Raji (cell line): ENCODE results near the gene RCE1.

Experiments
- POLR2A ChIP-seq: IDR thresholded peaks from 2 replicates; pipeline ENCODE4 v1.6.1; 2011; ENCODE audit warnings: low read depth, low read length, control low read depth; ENCODE audit not compliant: insufficient read depth

The RCE1 gene

DNA sequence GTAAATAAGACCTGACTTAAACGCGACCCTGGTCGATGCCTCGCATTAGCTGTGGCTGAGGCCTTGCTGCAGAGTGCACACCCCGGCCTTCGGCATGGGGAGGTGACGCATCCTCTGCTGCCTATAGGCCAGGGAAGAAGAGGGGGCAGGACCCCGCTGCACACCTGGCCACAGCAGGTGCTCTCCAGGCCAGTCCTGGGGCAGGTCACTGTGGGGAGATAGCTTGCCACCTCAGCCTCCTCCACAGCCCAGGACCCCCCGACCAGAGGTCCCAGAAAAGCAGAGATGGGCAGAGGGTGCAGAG is 26.3 kb downstream of the RCE1 start:
- TF ChIP-seq POLR2A: no peak

DNA sequence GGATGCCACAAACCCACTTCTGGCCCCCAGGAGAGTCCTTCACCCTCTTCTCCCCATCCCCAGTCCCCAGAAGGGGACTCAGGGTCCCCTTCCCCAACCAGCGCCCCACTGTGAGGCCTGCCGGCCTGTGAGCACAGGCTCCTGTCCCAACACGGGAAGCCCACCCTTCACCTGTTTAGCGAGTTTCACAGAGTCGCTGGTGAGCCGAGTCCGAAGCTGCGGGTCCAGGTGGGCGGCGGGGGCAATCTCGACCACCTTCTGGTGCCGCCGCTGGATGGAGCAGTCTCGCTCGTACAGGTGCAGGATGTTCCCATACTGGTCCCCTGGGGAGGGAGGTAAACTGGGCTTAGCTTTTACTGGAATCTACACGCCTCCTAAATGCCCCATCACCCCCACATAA is 26.9 kb downstream of the RCE1 start:
- TF ChIP-seq POLR2A: no peak

DNA sequence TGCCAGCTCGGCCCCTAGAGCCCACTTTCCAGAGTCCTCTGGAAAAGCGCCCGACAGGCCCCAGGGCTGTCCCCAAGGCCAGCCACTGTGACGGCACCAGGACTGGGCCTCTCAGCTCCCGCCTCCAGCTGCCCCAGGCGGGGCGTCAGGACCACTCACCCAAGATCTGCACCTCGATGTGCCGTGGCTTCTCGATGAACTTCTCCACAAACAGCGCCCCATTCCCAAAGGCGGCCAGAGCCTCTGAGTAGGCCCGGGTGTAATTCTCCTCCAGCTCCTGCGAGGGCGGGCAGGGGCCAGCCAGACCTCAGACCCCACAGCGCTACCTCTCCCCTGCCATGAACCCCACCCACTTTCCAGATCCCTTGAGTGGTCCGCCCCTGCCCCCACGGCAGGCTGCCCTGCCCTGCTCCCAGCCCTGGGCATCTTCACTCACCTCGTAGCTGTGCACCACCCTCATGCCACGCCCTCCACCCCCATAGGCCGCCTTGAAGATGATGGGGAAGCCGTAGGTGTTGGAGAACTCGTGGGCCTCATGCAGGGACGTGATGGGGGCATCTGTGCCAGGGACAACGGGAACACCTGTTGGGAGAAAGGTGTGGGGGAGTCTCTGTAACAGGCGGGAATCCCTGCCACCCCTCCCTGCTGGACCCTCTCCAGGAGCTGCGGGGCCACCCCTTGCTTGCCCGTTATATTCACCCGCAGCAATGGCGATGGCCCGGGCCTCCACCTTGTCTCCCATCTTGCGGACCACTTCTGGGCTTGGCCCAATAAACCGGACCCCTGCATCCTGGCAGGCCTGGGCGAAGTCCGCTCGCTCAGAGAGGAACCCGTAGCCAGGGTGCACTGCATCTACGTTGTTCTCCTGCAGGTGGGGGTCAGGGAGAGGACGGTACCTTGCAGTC is 27.6 kb downstream of the RCE1 start:
- no peak for TF ChIP-seq POLR2A

DNA sequence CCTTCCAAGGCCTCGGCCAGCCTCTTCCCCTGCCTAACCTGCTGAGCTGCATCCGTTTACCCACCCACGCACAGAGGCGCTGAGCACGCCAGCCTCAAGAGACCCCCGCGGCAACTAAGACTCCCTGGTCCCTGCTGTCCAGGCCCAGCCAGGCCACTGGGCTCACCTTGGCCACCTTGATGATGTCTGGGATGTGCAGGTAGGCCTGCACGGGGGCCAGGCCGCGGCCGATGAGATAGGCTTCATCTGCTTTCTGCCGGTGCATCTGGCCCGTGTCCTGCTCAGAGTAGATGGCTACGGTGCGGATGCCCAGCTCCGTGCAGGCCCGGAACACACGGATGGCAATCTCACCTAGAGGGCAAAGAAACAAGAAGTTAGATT is 28.3 kb downstream of the RCE1 start:
- no peak for TF ChIP-seq POLR2A

DNA sequence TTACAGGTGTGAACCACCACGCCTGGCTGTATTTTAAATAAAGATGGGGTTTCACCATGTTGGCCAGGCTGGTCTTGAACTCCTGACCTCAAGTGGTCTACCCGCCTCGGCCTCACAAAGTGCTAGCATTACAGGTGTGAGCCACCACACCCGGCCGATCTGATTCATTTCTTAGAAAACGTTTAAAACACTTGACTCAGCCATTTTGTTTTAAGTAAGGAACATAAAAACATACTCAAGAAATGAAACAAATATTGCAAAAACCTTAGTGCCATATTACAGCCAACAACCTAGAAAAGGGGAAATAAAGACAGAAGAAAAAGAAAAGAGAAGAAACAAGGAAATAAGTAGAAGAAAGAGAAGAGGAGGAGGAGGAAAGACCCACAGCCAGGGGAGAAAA is 31.0 kb downstream of the RCE1 start:
- no peak for TF ChIP-seq POLR2A

DNA sequence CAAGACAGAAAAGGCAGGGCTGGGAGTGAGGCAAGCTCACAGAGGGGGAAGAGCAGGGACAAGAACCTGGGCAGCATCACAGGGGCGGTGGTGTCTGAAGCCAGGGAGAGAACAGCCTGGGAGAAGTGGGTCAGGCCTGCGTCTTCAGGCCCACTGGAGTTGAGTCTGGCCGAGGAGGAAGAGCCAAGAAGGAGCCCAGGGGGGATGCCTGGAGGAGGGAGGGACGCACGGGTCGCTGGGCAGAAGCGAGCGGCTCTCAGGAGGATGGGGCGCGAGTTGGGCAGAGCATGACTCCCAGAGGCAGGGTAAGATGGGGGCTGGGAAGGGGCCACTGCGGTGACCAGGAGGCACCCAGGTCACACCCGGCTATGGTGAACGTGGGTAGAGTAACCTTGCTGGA is 32.1 kb downstream of the RCE1 start:
- no peak for TF ChIP-seq POLR2A

DNA sequence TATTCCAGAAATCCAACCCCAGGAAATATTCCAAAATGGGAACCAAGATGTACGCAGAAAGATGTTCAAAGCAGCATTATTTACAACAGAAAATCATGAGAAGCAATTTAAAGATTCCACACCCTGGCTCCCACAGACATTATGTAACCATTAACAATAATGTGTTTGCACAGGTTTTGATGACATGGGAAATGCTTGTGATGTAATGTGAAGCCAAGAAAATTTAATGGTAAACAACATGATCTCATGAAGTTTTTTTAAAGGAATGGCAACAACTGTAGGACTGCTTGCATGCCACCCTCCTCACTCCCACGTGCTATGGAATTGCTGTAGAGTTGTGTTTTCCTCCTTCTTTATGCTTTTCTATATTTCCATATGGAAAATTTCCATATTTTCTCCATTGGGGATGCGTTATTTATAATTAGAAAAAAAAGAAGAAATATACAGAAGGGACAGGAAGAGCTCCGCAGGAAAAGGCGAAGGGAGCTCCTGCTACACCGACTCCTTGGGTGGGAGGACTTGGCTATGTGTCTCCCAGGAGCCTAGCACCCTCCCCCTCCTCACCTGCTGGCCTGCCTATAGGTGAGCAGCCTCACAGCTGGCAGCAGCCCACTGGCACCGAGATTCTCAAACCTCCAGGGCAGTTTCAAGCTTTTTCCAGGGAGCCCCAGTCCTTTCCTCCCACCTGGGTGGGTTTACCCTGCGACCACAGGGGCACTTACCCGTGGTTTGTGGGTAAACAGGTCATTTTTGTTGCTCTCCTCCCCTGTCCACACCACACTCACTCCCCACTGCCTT is 34.5 kb downstream of the RCE1 start:
- no peak for TF ChIP-seq POLR2A

DNA sequence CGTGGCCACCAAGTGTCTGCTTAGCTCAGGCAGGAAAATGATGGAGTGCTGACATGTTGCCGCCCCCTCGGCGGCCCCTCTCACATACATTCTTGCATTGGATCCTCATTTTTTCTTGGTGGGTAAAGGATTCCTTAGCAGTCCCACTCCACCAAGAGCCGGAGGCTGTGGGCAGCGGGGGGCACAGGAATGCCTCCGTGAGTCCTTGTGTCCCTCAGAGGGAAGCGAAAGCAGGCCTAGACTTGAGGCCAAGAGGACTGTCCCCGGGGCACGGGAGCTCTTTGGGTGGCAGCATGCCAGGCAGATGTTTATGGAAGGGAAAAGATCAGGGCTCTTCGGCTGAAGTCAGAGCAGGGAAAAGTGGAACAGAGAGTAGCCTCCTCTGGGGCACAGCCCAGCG is 35.2 kb downstream of the RCE1 start:
- no peak for TF ChIP-seq POLR2A

DNA sequence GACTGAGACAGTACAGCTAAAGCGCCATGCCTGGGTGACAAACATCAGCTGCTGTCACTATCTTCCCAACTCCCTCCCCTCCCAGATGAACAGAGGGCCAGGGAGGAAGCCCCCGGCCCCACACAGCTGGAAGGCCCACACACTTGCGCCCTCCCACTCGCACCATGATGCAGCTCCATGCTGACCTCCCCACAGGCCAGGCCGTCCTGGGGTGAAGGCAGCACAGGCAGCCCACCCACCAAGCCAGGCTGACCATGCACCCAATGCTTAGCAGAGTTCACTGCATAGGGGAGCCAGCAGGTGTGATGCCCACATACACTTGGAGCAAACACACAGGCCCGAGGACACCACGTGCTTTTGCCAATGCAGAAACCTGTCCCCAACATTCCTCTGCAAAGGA is 35.8 kb downstream of the RCE1 start:
- TF ChIP-seq POLR2A: no peak

DNA sequence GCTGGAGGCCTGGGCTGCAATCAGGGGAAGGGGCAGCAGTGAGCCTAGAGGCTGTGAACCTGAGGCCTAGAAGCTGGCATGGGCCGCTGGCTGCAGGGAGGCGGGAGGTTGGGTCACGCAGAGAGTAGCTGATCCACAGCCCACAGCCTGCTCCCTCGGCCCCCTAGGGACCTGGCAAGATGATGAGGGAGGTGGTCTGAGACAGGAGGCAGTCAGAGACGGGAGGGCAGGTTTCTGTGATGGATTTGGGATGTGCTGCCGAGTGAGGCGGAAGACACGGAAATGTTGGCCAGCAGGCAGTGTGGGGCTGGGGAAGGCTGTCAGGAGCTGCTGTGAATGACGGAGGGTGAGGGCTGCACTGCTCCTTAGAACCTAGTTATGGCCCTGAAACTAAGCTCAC is 36.3 kb downstream of the RCE1 start:
- TF ChIP-seq POLR2A: no peak

DNA sequence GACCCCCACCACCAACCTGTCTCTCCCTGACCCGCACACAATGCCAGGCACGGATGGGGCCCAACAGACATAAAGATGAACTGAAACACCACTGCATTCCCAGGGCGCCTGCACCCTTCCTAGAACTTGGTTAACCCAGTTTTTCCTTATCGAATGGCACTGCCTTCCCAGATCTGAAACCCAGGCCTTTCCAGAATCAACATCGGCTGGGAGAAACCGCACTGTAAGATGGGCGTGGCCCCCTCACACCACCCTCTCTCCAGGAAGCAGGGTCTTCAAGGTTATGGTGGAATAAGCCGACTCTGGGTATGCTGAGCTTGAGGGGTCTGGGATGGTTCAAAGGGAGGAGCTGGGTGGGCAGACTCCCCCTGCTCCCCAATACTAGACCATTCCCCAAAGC is 36.8 kb downstream of the RCE1 start:
- TF ChIP-seq POLR2A: no peak

DNA sequence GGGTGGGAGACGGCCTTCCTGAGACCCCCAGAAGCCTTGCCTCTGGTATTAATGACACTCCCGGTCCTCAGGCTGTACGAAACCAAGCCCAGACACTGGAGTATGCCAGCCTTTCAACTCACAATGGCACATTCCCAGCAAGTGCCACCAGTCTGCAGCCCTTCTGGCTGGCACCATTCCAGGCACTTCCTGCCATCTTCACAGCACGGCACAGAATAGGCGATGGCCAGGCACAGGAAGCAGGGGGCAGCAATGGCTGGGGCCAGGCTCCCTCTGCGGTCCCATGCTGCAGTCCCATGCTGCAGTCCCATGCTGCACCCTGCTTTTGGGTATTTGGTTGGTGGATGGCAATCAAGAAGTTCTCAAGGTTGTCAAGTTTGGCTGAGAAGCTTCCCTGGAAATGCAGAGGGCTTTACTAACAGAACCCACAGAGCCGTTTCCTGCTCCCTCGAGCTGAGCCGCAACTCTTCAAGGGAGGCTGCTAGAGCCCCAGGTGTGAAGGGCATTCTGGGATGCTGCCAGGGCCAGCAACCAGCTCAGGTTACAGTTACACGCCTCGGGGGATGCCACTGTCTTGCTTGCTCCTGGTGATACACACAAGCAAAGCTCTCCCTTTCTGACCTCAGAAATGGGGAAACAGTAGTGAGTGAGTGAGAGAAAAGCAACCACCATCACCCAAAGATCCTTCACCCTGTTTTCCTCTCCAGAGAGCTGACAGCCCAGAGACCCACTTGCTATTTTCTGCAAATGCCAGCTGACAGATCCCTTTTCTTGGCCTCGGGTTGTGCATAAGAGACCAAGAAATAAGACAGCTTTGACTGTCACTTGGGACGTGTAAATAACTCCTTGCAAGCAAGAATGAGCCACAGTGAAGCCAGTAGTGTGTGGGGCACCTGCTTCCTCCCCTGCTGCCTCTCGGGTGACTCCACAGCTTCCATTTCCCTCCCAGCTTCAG is 37.5 kb downstream of the RCE1 start:
- TF ChIP-seq POLR2A: no peak

DNA sequence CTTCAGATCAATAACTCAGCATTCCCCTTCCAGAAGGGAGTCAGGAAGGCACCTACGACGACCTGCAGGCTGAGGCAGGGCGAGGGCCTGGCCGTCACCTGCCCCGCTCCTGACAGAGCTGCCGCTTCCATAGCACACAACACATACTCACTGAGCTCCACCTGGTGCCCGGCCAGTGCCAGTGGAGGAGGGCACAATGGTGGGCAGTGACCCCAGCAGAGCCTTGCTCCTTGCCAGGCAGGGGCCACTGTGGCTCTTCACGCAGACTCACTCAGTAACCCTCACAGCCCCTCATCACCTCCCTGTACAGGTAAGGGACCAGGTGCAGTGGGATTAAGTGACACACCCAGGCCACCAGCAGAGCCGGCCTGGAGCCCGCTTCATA is 38.2 kb downstream of the RCE1 start:
- TF ChIP-seq POLR2A: no peak

DNA sequence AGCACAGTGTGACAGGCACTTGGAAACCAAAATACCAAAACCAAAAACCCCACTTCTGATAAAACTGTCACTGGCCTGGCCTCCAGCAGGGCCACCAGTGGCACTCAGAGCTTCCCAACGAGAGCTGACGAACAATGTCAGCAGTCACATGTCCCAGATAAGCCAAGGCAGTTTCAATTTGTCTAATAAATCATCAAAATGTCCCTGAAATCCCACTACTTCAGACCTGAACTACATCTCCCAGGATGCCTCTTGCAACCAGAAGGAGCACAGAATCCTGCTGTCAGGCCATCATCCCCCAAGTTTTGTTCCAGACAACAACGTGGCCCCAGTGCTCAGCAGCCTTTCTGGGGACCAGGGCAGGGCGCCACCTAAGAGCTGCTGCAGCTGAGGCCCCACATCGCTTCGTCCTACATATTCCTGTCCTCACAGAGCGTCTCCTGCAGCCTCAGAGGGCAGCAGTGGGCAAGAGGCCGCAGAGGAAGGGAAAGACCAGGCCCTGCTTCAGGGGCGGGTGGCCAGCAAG is 38.7 kb downstream of the RCE1 start:
- TF ChIP-seq POLR2A: no peak

DNA sequence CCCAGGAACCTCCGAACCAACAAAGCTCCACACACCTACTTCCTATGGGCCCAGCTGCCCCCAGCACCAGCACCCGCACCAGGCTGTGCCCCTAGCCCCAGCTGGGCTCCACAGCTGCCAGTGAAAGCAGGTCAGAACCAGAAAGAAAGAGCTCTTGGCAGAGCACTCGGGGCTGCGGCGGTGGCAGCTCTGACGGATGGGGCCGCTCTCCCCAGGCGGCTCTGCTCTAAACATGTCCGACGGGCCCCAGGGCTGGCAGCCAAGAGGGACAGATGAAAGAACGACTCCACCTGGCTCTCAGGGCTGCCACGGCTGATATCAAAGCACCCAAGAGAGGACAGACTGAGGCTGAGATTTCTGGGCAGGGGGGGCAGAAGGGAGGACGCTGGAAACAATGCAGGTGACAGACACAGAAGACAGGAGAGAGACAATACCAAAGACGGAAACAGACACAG is 39.3 kb downstream of the RCE1 start:
- no peak for TF ChIP-seq POLR2A
